ENCODE measurements around the gene CEP164.

CEP164 gene

DNA sequence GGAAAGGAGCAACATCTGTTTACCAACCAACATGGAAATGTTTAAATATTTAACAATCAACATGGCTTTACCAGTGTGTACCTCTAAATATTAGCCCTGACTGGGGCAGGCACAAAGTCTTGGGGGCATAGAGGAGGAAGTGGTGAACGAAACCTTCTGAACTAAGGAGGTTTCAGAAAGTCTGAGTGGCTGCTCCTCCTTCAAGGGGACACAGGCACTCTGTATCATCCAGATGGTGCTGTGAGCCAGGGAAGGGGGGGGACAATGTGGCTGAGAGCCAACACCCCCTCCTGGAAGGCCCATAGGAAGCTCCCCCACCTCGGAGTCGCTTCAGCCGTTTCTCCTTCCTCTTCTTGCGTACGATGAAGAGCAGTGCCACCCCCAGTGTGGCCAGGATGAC is 107.7 kb downstream of the CEP164 start:
- no peaks in the 10 kb centered on the region for H3K4me1 Mint-ChIP-seq (ENCODE audit: low read depth)
- no peak for DNase-seq (ENCODE audit: low spot score)
- no peak overlapping the region for H3K4me3 Mint-ChIP-seq
- H3K9me3 Mint-ChIP-seq, result no peaks in the 10 kb centered on the region
- H3K27ac Mint-ChIP-seq, result no peak overlapping the region
- peaks cover 2% of the 10 kb centered on the region for H3K27me3 Mint-ChIP-seq (ENCODE audit: low read depth)
- H3K36me3 Mint-ChIP-seq (ENCODE audit: low read depth), result no peaks in the 10 kb centered on the region

GRCh38 chr11:117437041-117437790 is 109.6 kb downstream of the CEP164 start:
- Mint-ChIP-seq H3K27me3 (ENCODE audit: low read depth) (peaks cover 4% of the 10 kb centered on the region), H3K27ac (no peak overlapping the region), H3K36me3 (ENCODE audit: low read depth) (no peaks in the 10 kb centered on the region), H3K9me3 (no peaks in the 10 kb centered on the region), H3K4me1 (ENCODE audit: low read depth) (no peaks in the 10 kb centered on the region), H3K4me3 (no peak overlapping the region)
- no peak for DNase-seq (ENCODE audit: low spot score)

DNA sequence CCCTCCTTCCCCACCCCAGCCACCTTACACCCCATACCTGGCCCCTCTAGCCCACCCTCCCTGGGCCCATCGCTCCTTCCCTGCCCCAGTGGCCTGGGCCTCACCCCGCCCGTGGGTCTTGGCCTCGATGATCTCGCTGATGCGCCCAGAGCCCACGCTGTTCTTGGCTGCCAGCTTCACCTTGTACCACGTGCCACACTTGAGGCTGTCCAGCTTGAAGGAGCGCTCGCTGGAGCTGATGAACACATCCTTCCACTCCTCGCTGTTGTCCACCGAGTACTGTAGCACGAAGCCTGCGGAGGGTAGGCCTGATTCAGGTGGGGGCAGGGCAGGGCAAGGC is 110.1 kb downstream of the CEP164 start:
- no peaks in the 10 kb centered on the region for H3K4me1 Mint-ChIP-seq (ENCODE audit: low read depth)
- H3K4me3 Mint-ChIP-seq, result no peak overlapping the region
- no peak for DNase-seq (ENCODE audit: low spot score)
- H3K9me3 Mint-ChIP-seq, result no peaks in the 10 kb centered on the region
- H3K36me3 Mint-ChIP-seq (ENCODE audit: low read depth), result no peaks in the 10 kb centered on the region
- peaks cover 6% of the 10 kb centered on the region for H3K27me3 Mint-ChIP-seq (ENCODE audit: low read depth)
- no peak overlapping the region for H3K27ac Mint-ChIP-seq

GRCh38 chr11:117438371-117439000 is 110.8 kb downstream of the CEP164 start:
- DNase-seq (ENCODE audit: low spot score), result no peak
- H3K36me3 Mint-ChIP-seq (ENCODE audit: low read depth), result no peaks in the 10 kb centered on the region
- no peak overlapping the region for H3K27ac Mint-ChIP-seq
- no peaks in the 10 kb centered on the region for H3K9me3 Mint-ChIP-seq
- no peak overlapping the region for H3K4me3 Mint-ChIP-seq
- H3K27me3 Mint-ChIP-seq (ENCODE audit: low read depth), result peaks cover 9% of the 10 kb centered on the region
- H3K4me1 Mint-ChIP-seq (ENCODE audit: low read depth), result no peaks in the 10 kb centered on the region

GRCh38 chr11:117439256-117439655 is 111.6 kb downstream of the CEP164 start:
- no peaks in the 10 kb centered on the region for H3K9me3 Mint-ChIP-seq
- DNase-seq (ENCODE audit: low spot score), result no peak
- H3K27me3 Mint-ChIP-seq (ENCODE audit: low read depth), result peaks cover 14% of the 10 kb centered on the region
- no peak overlapping the region for H3K4me3 Mint-ChIP-seq
- no peaks in the 10 kb centered on the region for H3K36me3 Mint-ChIP-seq (ENCODE audit: low read depth)
- no peaks in the 10 kb centered on the region for H3K4me1 Mint-ChIP-seq (ENCODE audit: low read depth)
- no peak overlapping the region for H3K27ac Mint-ChIP-seq

DNA sequence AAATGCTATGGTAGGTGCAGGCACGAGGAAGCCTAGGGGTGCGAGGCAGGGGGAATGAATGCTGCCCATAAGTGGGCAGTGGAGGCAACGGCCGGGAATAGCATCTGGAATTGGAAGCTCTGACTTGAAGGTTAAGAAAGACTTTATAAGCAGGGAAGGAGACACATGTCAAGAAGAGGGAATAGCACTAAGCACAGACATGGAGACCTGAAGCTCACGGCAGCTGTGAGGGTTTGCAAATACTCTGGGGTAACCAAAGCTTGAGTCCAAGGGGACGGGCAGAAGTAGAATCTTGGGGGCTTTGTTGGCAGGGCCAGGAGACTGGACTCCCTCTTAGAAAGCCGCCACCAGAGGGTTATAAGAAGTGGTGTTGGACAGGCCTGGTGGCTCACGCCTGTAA is 112.6 kb downstream of the CEP164 start:
- Mint-ChIP-seq H3K36me3 (ENCODE audit: low read depth) (no peaks in the 10 kb centered on the region), H3K4me3 (no peak overlapping the region), H3K27me3 (ENCODE audit: low read depth) (peaks cover 18% of the 10 kb centered on the region), H3K9me3 (no peaks in the 10 kb centered on the region), H3K27ac (no peak overlapping the region), H3K4me1 (ENCODE audit: low read depth) (no peaks in the 10 kb centered on the region)
- no peak for DNase-seq (ENCODE audit: low spot score)

GRCh38 chr11:117441146-117441975 is 113.7 kb downstream of the CEP164 start:
- Mint-ChIP-seq H3K9me3 (no peaks in the 10 kb centered on the region), H3K27me3 (ENCODE audit: low read depth) (peaks cover 17% of the 10 kb centered on the region), H3K36me3 (ENCODE audit: low read depth) (no peaks in the 10 kb centered on the region), H3K27ac (no peak overlapping the region), H3K4me1 (ENCODE audit: low read depth) (no peaks in the 10 kb centered on the region), H3K4me3 (no peak overlapping the region)
- no peak for DNase-seq (ENCODE audit: low spot score)

GRCh38 chr11:117442049-117442868 is 114.6 kb downstream of the CEP164 start:
- no peaks in the 10 kb centered on the region for H3K4me1 Mint-ChIP-seq (ENCODE audit: low read depth)
- H3K36me3 Mint-ChIP-seq (ENCODE audit: low read depth), result no peaks in the 10 kb centered on the region
- H3K27me3 Mint-ChIP-seq (ENCODE audit: low read depth), result peaks cover 16% of the 10 kb centered on the region
- no peak overlapping the region for H3K4me3 Mint-ChIP-seq
- DNase-seq (ENCODE audit: low spot score), result no peak
- H3K9me3 Mint-ChIP-seq, result no peaks in the 10 kb centered on the region
- no peak overlapping the region for H3K27ac Mint-ChIP-seq

GRCh38 chr11:117442869-117443239 is 115.2 kb downstream of the CEP164 start:
- Mint-ChIP-seq H3K9me3 (no peaks in the 10 kb centered on the region), H3K36me3 (ENCODE audit: low read depth) (no peaks in the 10 kb centered on the region), H3K27me3 (ENCODE audit: low read depth) (peaks cover 16% of the 10 kb centered on the region), H3K4me3 (no peak overlapping the region), H3K4me1 (ENCODE audit: low read depth) (no peaks in the 10 kb centered on the region), H3K27ac (no peak overlapping the region)
- no peak for DNase-seq (ENCODE audit: low spot score)

- H3K9me3 Mint-ChIP-seq, result no peaks in the 10 kb centered on the region
- no peak overlapping the region for H3K4me3 Mint-ChIP-seq
- peaks cover 16% of the 10 kb centered on the region for H3K27me3 Mint-ChIP-seq (ENCODE audit: low read depth)
- no peak overlapping the region for H3K27ac Mint-ChIP-seq
- no peak for DNase-seq (ENCODE audit: low spot score)
- H3K36me3 Mint-ChIP-seq (ENCODE audit: low read depth), result no peaks in the 10 kb centered on the region
- H3K4me1 Mint-ChIP-seq (ENCODE audit: low read depth), result no peaks in the 10 kb centered on the region
These were observed 115.9 kb downstream of the CEP164 start for GRCh38 chr11:117443266-117444186.

- Mint-ChIP-seq H3K36me3 (ENCODE audit: low read depth) (no peaks in the 10 kb centered on the region), H3K4me1 (ENCODE audit: low read depth) (no peaks in the 10 kb centered on the region), H3K27me3 (ENCODE audit: low read depth) (peaks cover 16% of the 10 kb centered on the region), H3K9me3 (no peaks in the 10 kb centered on the region), H3K27ac (no peak overlapping the region), H3K4me3 (no peak overlapping the region)
- DNase-seq (ENCODE audit: low spot score), result no peak
These were observed 116.6 kb downstream of the CEP164 start for GRCh38 chr11:117444256-117444655.

DNA sequence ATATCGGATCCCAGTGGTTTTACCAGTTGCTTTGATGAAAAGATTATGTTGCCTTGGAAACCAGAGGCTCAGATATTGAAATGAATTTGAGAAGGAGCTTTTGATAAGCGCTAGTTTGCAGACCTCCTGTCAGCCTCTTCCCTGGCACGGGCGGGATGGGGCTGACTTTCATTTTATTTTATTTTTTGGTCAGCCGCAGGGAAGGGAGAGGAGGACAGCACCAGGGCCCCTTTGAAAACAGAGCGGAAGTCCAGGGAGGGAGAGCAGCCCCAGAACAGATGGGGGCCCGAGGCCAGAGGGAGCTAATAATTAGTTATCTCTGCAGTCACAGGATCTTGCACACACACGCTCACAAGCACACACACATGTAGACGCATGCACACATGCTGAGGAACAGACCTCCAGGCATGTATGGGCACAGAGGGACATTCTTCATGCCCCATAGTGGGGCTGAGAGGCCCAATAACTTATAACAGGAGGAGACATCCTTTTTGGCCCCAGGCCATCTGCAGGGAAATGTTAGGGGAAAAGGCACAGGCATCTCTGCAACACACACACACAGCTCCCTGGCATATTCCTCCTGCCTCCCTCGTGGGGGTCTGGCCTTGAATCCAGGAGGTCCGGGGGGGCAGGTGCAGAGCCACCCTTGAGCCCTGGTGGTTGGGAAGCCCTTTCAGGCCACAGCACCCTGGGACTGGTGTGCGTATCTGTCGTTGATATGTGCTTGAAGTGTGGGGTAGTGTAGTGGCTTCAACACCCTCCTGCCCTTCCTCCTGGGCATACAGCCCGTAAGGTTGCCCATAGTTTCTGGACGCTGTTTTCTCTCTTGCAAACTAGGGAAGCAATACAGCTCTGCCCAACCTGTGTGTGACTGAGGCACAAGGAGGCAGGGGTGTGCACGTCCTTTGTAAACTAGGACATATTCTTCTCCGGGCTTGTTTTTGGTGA is 117.3 kb downstream of the CEP164 start:
- Mint-ChIP-seq H3K4me3 (no peak overlapping the region), H3K36me3 (ENCODE audit: low read depth) (no peaks in the 10 kb centered on the region)
- DNase-seq (ENCODE audit: low spot score), result no peak

More for the DNA sequence above, 117.3 kb downstream of the CEP164 start:
- H3K27ac Mint-ChIP-seq, result no peak overlapping the region
- no peaks in the 10 kb centered on the region for H3K9me3 Mint-ChIP-seq
- peaks cover 16% of the 10 kb centered on the region for H3K27me3 Mint-ChIP-seq (ENCODE audit: low read depth)
- H3K4me1 Mint-ChIP-seq (ENCODE audit: low read depth), result no peaks in the 10 kb centered on the region

Data from T-helper 2 cell treated with Interferon-gamma antibody and Interleukin-4, amounts not matched to agents 5 μg/mL and 100 μg/mL, for 36 hours (primary cell).